HG02970 (cell line): ENCODE results near the gene SUGCT.

Source experiments
- ATAC-seq: cut with Tn5 transposase; IDR thresholded peaks from one replicate; pipeline ENCODE4 v1.9.1; 2021; ENCODE audit warnings: mild to moderate bottlenecking, moderate library complexity, moderate number of reproducible peaks; ENCODE audit not compliant: unreplicated experiment, low FRiP score

The SUGCT gene

GRCh38 chr7:40793132-40793531, 658.3 kb downstream of the SUGCT start:
- no peak for ATAC-seq

- no peak for ATAC-seq
These were observed 660.8 kb downstream of the SUGCT start for GRCh38 chr7:40795607-40796006.

- ATAC-seq = no peak
These were observed 661.9 kb downstream of the SUGCT start for GRCh38 chr7:40796723-40797122.

- ATAC-seq = no peak
These were observed 663.8 kb downstream of the SUGCT start for GRCh38 chr7:40798613-40799012.

GRCh38 chr7:40799493-40800403, 664.9 kb downstream of the SUGCT start:
- no peak for ATAC-seq

GRCh38 chr7:40800771-40801170, 666.0 kb downstream of the SUGCT start:
- ATAC-seq = no peak

GRCh38 chr7:40802497-40802896, 667.7 kb downstream of the SUGCT start:
- ATAC-seq = no peak

GRCh38 chr7:40804477-40805215, 669.8 kb downstream of the SUGCT start:
- no peak for ATAC-seq

GRCh38 chr7:40805361-40805760, 670.6 kb downstream of the SUGCT start:
- no peak for ATAC-seq

- no peak for ATAC-seq
These were observed 673.7 kb downstream of the SUGCT start for GRCh38 chr7:40808378-40808942.

GRCh38 chr7:40810274-40810673, 675.5 kb downstream of the SUGCT start:
- no peak for ATAC-seq

GRCh38 chr7:40811666-40812065, 676.9 kb downstream of the SUGCT start:
- no peak for ATAC-seq

GRCh38 chr7:40815022-40815421, 680.2 kb downstream of the SUGCT start:
- no peak for ATAC-seq

- ATAC-seq = no peak
These were observed 680.7 kb downstream of the SUGCT start for GRCh38 chr7:40815512-40815911.

- ATAC-seq = no peak
These were observed 688.1 kb downstream of the SUGCT start for GRCh38 chr7:40822861-40823260.

GRCh38 chr7:40824461-40824860, 689.7 kb downstream of the SUGCT start:
- ATAC-seq = no peak

- no peak for ATAC-seq
These were observed 691.8 kb downstream of the SUGCT start for GRCh38 chr7:40826411-40827221.

- ATAC-seq = no peak
These were observed 692.6 kb downstream of the SUGCT start for GRCh38 chr7:40827222-40828085.
